Left ventricle myocardium superior (tissue), 1 donor: Measurements from ENCODE around the gene MGST2. TPM values are rescaled to one million over a fixed set of nuclear protein-coding genes. Genes with fewer than 3 reads are reported as not detected.
A peak's percentile ranks its signal among the peaks of the same experiment; 100 is the strongest.
"Not testable (repeated sequence)": the region's sequence is repeated elsewhere in the genome, so short reads cannot be mapped to it uniquely, and the experiment has no call there.

Experiments used
- ATAC-seq: fragments of 200-7000 bp; cut with Tn5 transposase; one replicate; pipeline ENCODE4 v1.9.1; 2020; ENCODE audit warnings: mild to moderate bottlenecking, moderate library complexity
- DNase-seq: peaks from one replicate; pipeline ENCODE4 v3.0.0-alpha.2; 2020
- intact Hi-C: fragments of 100-400 bp; cut with micrococcal nuclease; formaldehyde crosslinking; loops from one replicate; pipeline ENCODE4 v1.11.0; 2022
- total RNA-seq: library from RNA; stranded (reverse); fragmentation: NEBNext Ultra II Directional; extraction: Animal tissue kit (Norgen Biotek cat#: 25700); gene quantifications from one replicate; pipeline ENCODE4 v1.2.1, GENCODE V29; 2021
- donor health status: DM: no; HTN: yes; CAD: no; lungs with severe emphysema.

MGST2 gene
- total RNA-seq, 1 donor from 2014 or later = 112 TPM

- intact Hi-C loops = no loop called here
- DNase-seq = no peak
- peak; percentile 87 for ATAC-seq
Measured at GRCh38 chr4:139692309-139693012, 26.8 kb downstream of the MGST2 start.

DNA sequence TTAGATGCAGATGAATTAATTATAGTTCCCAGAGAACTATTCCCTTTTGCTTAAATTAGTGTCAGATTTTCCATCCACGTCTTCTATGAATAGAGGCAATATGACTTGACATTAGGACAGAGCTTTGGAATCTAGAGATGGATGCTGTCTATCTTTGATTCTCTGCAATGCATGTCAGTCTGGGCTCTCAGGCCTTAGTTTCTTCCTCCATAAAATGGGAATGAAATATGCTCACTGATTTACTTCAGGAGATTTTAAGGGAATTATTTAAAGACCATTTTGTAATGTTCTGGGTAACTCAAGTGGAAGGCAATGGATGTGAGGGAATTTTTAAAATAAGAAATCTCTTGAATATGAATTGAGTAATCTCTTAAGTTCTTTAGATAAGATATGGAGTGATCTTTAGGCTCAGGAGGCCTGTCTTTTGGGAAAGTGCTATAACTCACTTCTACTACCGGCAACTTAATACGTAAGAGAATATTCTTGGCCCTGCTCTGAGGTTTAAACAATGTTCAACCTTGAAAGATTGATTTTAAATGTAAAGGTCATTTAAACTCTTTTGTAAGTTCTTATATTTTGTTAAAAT lies 29.0 kb downstream of the MGST2 start:
- ATAC-seq (no peak), DNase-seq (no peak)
- intact Hi-C loops = no loop called here

GRCh38 chr4:139696491-139696890 lies 30.9 kb downstream of the MGST2 start:
- ATAC-seq (no peak), DNase-seq (no peak)
- intact Hi-C loops = no loop called here

DNA sequence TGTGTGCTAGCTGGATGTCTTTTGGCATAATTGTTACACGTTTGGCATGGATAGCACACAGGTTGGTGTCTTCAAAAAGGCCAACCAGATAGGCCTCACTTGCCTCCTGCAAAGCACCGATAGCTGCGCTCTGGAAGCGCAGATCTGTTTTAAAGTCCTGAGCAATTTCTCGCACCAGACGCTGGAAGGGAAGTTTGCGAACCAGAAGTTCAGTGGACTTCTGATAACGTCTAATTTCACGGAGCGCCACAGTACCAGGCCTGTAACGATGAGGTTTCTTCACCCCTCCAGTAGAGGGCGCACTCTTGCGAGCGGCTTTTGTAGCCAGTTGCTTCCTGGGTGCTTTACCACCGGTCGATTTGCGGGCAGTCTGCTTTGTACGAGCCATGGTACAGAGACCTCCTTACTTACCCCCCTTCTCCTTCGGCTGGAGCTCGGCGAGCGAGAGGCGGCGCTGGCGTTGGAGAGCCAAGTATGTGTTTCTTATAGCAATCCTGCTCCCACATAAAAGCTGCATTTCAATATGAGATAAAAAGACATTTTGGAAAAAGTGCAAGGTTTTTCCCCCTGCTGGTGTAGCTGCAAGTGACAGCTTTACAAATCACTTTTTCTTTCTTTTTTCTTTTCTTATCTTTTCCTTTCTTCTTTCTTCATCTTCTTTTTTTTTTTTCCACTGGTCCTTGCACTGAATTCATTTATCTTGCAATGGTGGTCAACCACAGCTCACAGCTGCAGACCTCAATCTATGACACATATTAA lies 32.7 kb downstream of the MGST2 start:
- DNase-seq, ATAC-seq, intact Hi-C loops: not testable (repeated sequence)

GRCh38 chr4:139700568-139700967 lies 34.9 kb downstream of the MGST2 start:
- no peak for ATAC-seq
- intact Hi-C loops = no loop called here
- DNase-seq = no peak

DNA sequence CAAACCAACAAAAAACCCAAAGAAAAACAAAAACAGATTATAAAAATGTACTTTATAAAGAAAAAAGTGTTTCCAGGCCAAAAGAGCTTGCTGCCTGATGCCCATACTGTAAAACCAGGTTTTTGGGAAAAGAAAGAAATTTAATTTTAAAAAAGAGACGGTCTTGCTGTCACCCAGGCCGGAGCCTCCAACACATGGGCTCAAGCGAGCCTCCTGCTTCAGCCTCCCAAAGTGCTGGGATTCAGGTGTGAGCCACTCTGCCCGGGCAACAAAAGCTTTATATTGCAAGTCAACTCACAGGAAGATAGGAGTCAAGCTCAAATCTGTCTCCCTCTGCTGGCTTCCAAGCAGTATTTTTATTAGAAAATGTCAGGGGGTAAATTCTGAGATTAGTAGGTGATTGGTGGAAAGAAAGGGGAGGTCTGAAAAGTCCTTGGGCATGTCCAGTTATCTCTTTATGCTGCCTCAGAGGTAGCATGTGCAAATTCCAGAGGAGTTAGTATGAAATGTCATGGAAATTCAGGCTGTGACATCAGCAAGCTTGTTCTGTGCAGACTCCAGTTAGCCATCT lies 39.4 kb downstream of the MGST2 start:
- DNase-seq (no peak), ATAC-seq (no peak)
- intact Hi-C loops = no loop called here

DNA sequence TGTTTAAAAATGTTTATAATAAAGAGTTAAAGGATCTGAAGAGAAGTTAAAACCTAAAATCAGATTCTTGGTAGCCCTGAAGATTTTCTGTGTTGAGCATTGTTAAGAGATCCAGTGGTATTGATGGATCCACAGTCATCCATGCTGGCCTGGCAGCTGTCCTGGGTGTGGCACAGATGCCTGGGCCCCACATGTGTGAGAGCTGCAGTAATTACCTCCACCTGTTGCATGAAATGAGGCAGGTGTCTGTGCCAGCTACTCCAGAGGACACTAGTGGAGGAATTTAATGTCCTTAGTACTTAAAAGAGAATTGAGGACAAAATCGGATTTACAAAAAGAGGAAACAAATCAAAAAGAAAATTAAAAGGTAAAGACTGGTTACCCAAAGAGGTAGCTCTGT lies 44.0 kb downstream of the MGST2 start:
- intact Hi-C loops = no loop called here
- no peak for DNase-seq

DNA sequence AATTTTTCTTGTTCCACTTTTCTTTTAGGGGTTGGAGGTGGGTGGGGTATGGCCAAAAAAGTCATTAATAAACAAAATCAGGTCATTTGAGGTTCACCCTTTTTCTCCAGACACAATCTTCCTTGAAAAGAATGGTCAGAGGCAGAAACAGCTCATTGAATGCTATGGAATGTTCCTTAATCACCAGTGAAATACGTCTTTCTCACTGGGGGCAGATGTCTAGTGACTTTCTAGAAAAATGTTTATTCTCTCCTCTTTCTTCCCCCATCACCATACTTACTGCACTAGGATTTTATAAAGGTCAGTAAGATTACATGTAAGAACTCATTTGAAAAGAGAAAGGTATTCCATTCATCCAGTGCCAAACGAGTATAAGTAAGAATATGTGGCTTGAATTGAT lies 44.5 kb downstream of the MGST2 start:
- intact Hi-C loops = no loop called here
- DNase-seq = no peak

More for the DNA sequence above, 44.0 kb downstream of the MGST2 start:
- no peak for ATAC-seq

GRCh38 chr4:139711461-139711860 lies 45.8 kb downstream of the MGST2 start:
- ATAC-seq = peak; percentile 29
- intact Hi-C loops = no loop called here
- DNase-seq = no peak

More for the DNA sequence above, 44.5 kb downstream of the MGST2 start:
- peak; percentile 12 for ATAC-seq

GRCh38 chr4:139712882-139713281 lies 47.3 kb downstream of the MGST2 start:
- DNase-seq (no peak), ATAC-seq (peak; percentile 47)
- intact Hi-C loops = no loop called here

GRCh38 chr4:139715746-139716391 lies 50.2 kb downstream of the MGST2 start:
- DNase-seq (no peak), ATAC-seq (peak; percentile 12)
- intact Hi-C loops = no loop called here

GRCh38 chr4:139718358-139718757 lies 52.7 kb downstream of the MGST2 start:
- intact Hi-C loops = no loop called here
- ATAC-seq (no peak), DNase-seq (no peak)

- ATAC-seq = no peak
- DNase-seq = no peak
- intact Hi-C loops = no loop called here
Measured at GRCh38 chr4:139718833-139719232, 53.2 kb downstream of the MGST2 start.

DNA sequence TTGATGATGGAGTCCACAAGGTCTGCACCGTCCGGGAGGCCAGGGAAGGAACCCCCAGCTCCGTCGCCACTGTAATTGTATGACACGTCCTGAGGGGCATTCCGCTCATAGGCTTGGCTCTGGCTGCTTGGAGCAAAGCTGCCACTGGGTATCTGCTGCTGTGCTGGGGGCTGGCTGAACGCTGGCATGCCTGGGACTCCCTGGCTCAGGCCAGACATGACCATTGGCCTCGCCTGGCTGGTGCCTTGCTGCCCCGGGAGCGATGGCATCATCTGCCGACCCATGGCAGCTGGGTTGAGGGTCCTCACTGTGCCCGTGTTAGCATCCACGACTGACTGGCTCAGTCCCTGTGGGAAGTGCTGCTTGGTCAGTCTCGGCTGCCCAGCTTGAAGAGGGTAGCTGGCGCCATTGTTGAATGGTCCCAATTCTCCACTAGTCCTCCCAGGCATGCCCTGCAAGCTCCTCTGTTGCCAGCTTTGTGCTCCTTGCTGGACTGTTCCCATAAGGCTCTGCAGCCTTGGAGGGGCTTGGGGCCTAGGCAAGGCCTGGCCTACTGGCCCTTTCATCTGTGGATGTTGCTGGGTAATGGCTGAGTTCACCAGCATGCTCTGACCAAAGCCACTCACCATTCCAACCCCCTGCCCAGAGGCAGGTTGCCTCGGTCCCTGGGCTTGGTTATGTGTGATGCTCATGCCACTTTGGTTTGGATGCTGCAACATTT lies 53.9 kb downstream of the MGST2 start:
- no peak for DNase-seq
- ATAC-seq = no peak
- intact Hi-C loops = no loop called here

DNA sequence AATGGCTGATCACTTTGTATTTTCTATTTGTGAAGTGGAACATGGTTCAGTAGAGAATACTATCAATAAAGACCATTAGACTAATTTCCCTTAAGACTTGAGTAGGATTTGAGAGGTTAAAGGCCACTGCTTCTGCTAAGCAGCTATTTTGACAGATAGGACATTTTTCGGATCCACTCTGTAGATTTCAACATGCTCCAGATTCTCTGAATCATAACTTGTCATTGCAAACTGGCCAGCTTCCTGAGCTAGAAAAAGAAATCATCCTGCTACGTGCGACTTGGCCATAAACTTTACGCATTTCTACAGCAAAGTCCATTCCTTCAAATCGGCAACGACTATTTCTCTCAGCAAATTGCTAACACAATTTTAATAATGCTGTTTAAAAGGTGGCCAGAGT lies 55.2 kb downstream of the MGST2 start:
- ATAC-seq = no peak
- no peak for DNase-seq
- intact Hi-C loops = no loop called here

GRCh38 chr4:139721789-139722188 lies 56.2 kb downstream of the MGST2 start:
- DNase-seq = no peak
- intact Hi-C loops = no loop called here
- no peak for ATAC-seq

DNA sequence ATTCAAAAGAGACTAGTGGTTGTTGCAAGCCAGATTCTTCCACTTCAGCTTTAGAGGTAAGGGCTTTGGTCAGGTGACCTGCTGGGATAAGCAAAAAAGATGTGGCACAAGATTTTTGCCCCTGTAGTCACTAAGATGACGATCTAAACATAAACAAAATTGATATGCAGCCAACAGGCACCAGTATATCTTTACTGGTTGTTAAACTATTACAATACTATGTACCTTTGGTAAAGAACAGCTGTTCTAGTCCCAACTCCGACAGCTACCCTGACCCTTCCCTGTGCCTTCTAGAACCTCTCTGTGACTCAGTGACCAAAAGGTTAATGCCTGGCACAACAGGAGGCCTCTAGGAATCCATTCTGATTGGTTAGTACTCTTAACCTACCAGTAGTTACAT lies 59.6 kb downstream of the MGST2 start:
- ATAC-seq = no peak
- intact Hi-C loops = no loop called here

DNA sequence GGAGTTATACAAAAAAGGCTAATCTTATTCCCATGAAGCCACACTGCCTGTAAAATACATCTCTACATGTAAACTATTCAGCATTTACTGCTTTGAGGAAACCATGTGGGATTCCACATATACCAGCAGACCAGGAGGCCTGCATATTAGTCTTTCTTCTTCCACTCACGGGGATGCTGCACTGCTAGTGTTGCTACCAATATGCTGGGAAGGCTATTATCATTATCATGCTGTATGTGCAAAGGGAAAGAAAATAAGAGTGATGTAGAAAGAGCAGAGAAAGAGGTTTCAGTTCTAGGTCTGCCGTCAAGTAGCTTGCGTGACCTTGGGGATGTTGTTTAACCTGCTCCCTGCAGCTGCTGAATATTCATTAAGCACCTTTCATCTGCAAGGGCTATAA lies 61.0 kb downstream of the MGST2 start:
- ATAC-seq = no peak
- DNase-seq = no peak
- intact Hi-C loops = no loop called here

More for the DNA sequence above, 59.6 kb downstream of the MGST2 start:
- no peak for DNase-seq

- intact Hi-C loops = no loop called here
- DNase-seq = no peak
- no peak for ATAC-seq
Measured at GRCh38 chr4:139728146-139728545, 62.5 kb downstream of the MGST2 start.
